ENCODE data around the gene AP1S1. TPM values are rescaled to one million over a fixed set of nuclear protein-coding genes. Genes with fewer than 3 reads are reported as not detected.

AP1S1 gene
- total RNA-seq, 1 donor from 2014 or later: 63.4 TPM

DNA sequence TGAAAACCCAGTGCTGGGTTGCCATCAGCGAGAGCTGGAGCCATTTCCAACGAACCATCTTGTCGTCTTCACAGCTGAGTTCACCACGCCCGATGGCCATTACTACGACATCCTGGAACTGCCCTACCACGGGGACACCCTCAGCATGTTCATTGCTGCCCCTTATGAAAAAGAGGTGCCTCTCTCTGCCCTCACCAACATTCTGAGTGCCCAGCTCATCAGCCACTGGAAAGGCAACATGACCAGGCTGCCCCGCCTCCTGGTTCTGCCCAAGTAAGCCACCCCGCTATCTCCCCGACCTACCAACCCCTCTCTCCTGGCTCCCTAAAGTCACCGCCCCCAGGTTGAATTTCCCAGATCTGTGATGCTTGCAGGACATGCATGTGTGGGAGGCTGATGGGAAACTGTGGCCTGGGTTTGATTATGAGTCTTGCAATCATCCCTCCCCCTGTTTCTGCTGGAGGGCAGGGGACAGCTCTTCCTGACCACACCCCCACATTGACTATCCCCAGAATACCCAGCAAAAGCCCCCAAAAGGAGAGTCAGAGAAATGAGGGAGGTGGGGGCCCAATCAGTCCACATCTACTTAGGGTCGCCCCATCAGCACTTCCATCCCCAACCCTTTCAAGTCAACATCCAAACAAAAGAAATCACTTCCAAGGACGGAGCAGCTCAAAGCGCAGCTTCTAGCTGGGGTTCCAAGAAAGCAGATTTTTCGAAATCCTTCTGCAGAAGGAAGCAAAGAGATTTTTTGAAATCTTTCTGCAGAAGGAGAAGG lies 20.5 kb upstream of the AP1S1 start:
- Mint-ChIP-seq H3K4me3 (no peak overlapping the region), H3K27ac (peak overlapping the region; percentile 44)

DNA sequence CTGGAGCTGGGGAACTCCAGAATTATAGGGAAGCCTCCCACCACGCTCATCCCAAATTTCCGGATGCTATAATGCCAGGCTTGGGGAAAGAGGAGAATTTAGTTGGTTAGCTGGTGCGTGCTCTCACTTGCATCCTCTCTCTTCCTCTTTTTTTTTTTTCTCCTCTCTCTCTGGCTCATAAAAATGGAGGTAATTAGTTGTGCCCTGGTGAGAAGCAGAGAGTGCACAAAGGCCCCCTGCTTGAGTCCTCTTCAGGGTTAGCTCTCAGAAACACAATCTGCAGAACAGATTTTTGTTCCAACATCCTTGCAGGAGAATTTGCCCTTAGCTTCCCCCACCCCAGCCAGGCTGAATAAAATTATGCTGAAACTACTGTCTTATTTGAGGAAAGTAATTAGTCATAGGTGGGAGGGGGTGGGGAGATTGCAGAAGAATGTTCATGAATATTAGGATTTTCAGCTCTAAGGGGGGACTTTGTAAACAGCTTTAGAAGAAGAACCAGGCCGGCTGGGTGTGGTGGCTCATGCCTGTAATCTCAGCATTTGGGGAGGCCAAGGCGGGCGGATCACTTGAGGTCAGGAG lies 19.8 kb upstream of the AP1S1 start:
- Mint-ChIP-seq H3K4me1 (peaks cover 19% of the 10 kb centered on the region), H3K36me3 (peaks cover 3% of the 10 kb centered on the region), H3K27ac (peak overlapping the region; percentile 19), H3K27me3 (ENCODE audit: low read depth) (no peaks in the 10 kb centered on the region), H3K9me3 (no peaks in the 10 kb centered on the region), H3K4me3 (no peak overlapping the region)
- TF ChIP-seq, protein P1, sequence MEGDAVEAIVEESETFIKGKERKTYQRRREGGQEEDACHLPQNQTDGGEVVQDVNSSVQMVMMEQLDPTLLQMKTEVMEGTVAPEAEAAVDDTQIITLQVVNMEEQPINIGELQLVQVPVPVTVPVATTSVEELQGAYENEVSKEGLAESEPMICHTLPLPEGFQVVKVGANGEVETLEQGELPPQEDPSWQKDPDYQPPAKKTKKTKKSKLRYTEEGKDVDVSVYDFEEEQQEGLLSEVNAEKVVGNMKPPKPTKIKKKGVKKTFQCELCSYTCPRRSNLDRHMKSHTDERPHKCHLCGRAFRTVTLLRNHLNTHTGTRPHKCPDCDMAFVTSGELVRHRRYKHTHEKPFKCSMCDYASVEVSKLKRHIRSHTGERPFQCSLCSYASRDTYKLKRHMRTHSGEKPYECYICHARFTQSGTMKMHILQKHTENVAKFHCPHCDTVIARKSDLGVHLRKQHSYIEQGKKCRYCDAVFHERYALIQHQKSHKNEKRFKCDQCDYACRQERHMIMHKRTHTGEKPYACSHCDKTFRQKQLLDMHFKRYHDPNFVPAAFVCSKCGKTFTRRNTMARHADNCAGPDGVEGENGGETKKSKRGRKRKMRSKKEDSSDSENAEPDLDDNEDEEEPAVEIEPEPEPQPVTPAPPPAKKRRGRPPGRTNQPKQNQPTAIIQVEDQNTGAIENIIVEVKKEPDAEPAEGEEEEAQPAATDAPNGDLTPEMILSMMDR (IDR thresholded peaks at IDR 0.05; ENCODE audit: unreplicated experiment): no peak
- no peak for DNase-seq (ENCODE audit: low spot score in 2 of 2, unreplicated experiment in 2 of 2)

More for the DNA sequence above, 20.5 kb upstream of the AP1S1 start:
- Mint-ChIP-seq H3K4me1 (peaks cover 19% of the 10 kb centered on the region), H3K9me3 (no peaks in the 10 kb centered on the region), H3K36me3 (peaks cover 3% of the 10 kb centered on the region), H3K27me3 (ENCODE audit: low read depth) (no peaks in the 10 kb centered on the region)
- TF ChIP-seq, protein P1 (IDR thresholded peaks at IDR 0.05; ENCODE audit: unreplicated experiment): no peak
- no peak for DNase-seq (ENCODE audit: low spot score in 2 of 2, unreplicated experiment in 2 of 2)

DNA sequence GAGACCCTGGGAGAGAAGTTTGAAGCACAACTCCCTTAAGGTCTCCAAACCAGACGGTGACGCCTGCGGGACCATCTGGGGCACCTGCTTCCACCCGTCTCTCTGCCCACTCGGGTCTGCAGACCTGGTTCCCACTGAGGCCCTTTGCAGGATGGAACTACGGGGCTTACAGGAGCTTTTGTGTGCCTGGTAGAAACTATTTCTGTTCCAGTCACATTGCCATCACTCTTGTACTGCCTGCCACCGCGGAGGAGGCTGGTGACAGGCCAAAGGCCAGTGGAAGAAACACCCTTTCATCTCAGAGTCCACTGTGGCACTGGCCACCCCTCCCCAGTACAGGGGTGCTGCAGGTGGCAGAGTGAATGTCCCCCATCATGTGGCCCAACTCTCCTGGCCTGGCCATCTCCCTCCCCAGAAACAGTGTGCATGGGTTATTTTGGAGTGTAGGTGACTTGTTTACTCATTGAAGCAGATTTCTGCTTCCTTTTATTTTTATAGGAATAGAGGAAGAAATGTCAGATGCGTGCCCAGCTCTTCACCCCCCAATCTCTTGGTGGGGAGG lies 16.5 kb upstream of the AP1S1 start:
- H3K36me3 Mint-ChIP-seq: no peaks in the 10 kb centered on the region
- H3K27me3 Mint-ChIP-seq (ENCODE audit: low read depth): no peaks in the 10 kb centered on the region
- DNase-seq (ENCODE audit: low spot score in 2 of 2, unreplicated experiment in 2 of 2): no peak
- H3K27ac Mint-ChIP-seq: peak overlapping the region; percentile 11
- TF ChIP-seq, protein P1 (IDR thresholded peaks at IDR 0.05; ENCODE audit: unreplicated experiment): no peak
- peaks cover 24% of the 10 kb centered on the region for H3K4me1 Mint-ChIP-seq
- no peak overlapping the region for H3K4me3 Mint-ChIP-seq
- no peaks in the 10 kb centered on the region for H3K9me3 Mint-ChIP-seq

DNA sequence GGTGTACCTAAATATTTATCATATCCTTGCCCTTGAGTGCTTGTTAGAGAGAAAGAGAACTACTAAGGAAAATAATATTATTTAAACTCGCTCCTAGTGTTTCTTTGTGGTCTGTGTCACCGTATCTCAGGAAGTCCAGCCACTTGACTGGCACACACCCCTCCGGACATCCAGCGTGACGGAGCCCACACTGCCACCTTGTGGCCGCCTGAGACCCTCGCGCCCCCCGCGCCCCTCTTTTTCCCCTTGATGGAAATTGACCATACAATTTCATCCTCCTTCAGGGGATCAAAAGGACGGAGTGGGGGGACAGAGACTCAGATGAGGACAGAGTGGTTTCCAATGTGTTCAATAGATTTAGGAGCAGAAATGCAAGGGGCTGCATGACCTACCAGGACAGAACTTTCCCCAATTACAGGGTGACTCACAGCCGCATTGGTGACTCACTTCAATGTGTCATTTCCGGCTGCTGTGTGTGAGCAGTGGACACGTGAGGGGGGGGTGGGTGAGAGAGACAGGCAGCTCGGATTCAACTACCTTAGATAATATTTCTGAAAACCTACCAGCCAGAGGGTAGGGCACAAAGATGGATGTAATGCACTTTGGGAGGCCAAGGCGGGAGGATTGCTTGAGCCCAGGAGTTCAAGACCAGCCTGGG lies 15.9 kb upstream of the AP1S1 start:
- H3K4me3 Mint-ChIP-seq: peak overlapping the region; percentile 20
- peaks cover 22% of the 10 kb centered on the region for H3K4me1 Mint-ChIP-seq
- no peaks in the 10 kb centered on the region for H3K36me3 Mint-ChIP-seq
- H3K9me3 Mint-ChIP-seq: no peaks in the 10 kb centered on the region
- H3K27ac Mint-ChIP-seq: peak overlapping the region; percentile 56
- H3K27me3 Mint-ChIP-seq (ENCODE audit: low read depth): peaks cover 2% of the 10 kb centered on the region
- TF ChIP-seq, protein P1 (IDR thresholded peaks at IDR 0.05; ENCODE audit: unreplicated experiment): peak; percentile 70
- DNase-seq (ENCODE audit: low spot score in 2 of 2, unreplicated experiment in 2 of 2): no peak

DNA sequence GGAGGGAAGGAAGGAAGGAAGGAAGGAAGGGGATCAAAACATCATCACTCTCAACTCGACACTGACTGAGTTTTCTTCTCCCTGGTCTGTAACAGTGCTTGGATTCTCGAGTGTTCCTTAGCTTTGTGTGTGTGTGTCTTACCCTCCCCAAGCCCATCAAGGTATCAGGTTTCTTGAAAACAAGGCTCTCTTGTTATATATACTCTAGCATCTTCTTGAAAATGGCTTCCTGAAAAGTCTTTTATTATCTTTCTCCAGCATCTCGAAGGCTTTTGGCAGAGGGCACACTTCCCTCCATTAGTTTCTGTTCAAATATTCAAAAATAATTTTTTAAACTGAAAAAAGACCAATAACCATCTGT lies 14.0 kb upstream of the AP1S1 start:
- H3K27ac Mint-ChIP-seq: no peak overlapping the region
- H3K9me3 Mint-ChIP-seq: no peaks in the 10 kb centered on the region
- H3K36me3 Mint-ChIP-seq: no peaks in the 10 kb centered on the region
- H3K4me3 Mint-ChIP-seq: no peak overlapping the region
- H3K27me3 Mint-ChIP-seq (ENCODE audit: low read depth): peaks cover 2% of the 10 kb centered on the region
- peaks cover 13% of the 10 kb centered on the region for H3K4me1 Mint-ChIP-seq
- TF ChIP-seq, protein P1 (IDR thresholded peaks at IDR 0.05; ENCODE audit: unreplicated experiment): no peak
- no peak for DNase-seq (ENCODE audit: low spot score in 2 of 2, unreplicated experiment in 2 of 2)

Measured in mesothelial cell of epicardium (in vitro differentiated cells).